SU-DHL-6 (cell line): ENCODE measurements around the gene ZNF747.
"Not testable (repeated sequence)": the region's sequence is repeated elsewhere in the genome, so short reads cannot be mapped to it uniquely, and the experiment has no call there.

Source experiments
- H2AFZ ChIP-seq: fragments of 200-600 bp; sonication (generic); 2 replicates; pipeline ENCODE4 v1.6.1; 2014; ENCODE audit warnings: low read depth, mild to moderate bottlenecking, moderate library complexity, mixed read lengths, antibody characterized with exemption, low read length; ENCODE audit not compliant: severe bottlenecking
- H3F3A ChIP-seq: fragments of 200-600 bp; shearing (Covaris generic); 2 replicates; pipeline ENCODE4 v1.6.0; 2016; ENCODE audit warnings: antibody characterized with exemption, mild to moderate bottlenecking; ENCODE audit not compliant: insufficient read depth
- H3K27ac ChIP-seq: fragments of 200-600 bp; sonication (generic); 2 replicates; pipeline ENCODE4 v1.5.1; 2016; ENCODE audit warnings: low read depth, mild to moderate bottlenecking, low read length, moderate library complexity, mixed read lengths
- H3K27me3 ChIP-seq: fragments of 200-600 bp; sonication (generic), shearing (Covaris generic); 2 replicates; pipeline ENCODE4 v1.6.0; 2014; ENCODE audit warnings: mild to moderate bottlenecking, low read length
- H3K36me3 ChIP-seq: fragments of 200-600 bp; sonication (generic); 2 replicates; pipeline ENCODE4 v1.6.1; 2014; ENCODE audit warnings: mild to moderate bottlenecking, low read length, mixed read lengths
- H3K4me2 ChIP-seq: fragments of 300-600, 200-600 bp; shearing (Covaris generic), sonication (generic); 2 replicates; pipeline ENCODE4 v1.6.0; 2014; ENCODE audit warnings: low read length, low read depth, mild to moderate bottlenecking; ENCODE audit not compliant: poor library complexity, severe bottlenecking
- H3K4me3 ChIP-seq: fragments of 200-600 bp; sonication (generic); 2 replicates; pipeline ENCODE4 v1.5.1; 2014; ENCODE audit warnings: antibody characterized with exemption, low read length, mild to moderate bottlenecking, mixed read lengths; ENCODE audit not compliant: insufficient read depth, poor library complexity, severe bottlenecking
- H3K79me2 ChIP-seq: fragments of 200-600 bp; sonication (generic); 2 replicates; pipeline ENCODE4 v1.6.1; 2014; ENCODE audit warnings: mild to moderate bottlenecking, low read length, moderate library complexity; ENCODE audit not compliant: insufficient read depth
- H3K9ac ChIP-seq: fragments of 200-600 bp; sonication (generic); 2 replicates; pipeline ENCODE4 v1.7.0; 2014; ENCODE audit warnings: mild to moderate bottlenecking, low read length
- H3K9me2 ChIP-seq: fragments of 200-600 bp; sonication (generic); replicated peaks from 2 replicates; pipeline ENCODE4 v1.6.1; 2014; ENCODE audit warnings: low read length; ENCODE audit not compliant: insufficient read depth
- H3K9me3 ChIP-seq: fragments of 200-600 bp; sonication (generic); 2 replicates; pipeline ENCODE4 v1.6.1; 2014; ENCODE audit warnings: low read length, mixed read lengths; ENCODE audit not compliant: insufficient read depth
- H4K20me1 ChIP-seq: fragments of 200-600 bp; sonication (generic); 2 replicates; pipeline ENCODE4 v1.6.1; 2014; ENCODE audit warnings: low read depth, mild to moderate bottlenecking, antibody characterized with exemption, low read length, moderate library complexity, mixed read lengths
- CTCF ChIP-seq: fragments of 200-600 bp; sonication (generic); IDR thresholded peaks from one replicate; pipeline ENCODE4 v1.5.1; 2017; ENCODE audit warnings: antibody characterized with exemption, mild to moderate bottlenecking, low read length, moderate library complexity; ENCODE audit not compliant: insufficient read depth, poor library complexity, severe bottlenecking
- EZH2phosphoT487 ChIP-seq: fragments of 200-600 bp; sonication (generic), shearing (Covaris generic); conservative IDR thresholded peaks from 2 replicates; pipeline ENCODE4 v1.6.1; 2018; ENCODE audit warnings: mild to moderate bottlenecking, antibody characterized with exemption, low read length, moderate library complexity, mixed read lengths

ZNF747 gene

GRCh38 chr16:30543067-30543466 is 8.4 kb upstream of the ZNF747 start:
- TF ChIP-seq EZH2phosphoT487 = no peak
- no peaks in the 10 kb centered on the region for H3F3A ChIP-seq
- no peak overlapping the region for H3K4me3 ChIP-seq
- H3K79me2 ChIP-seq = no peaks in the 10 kb centered on the region
- no peak overlapping the region for H3K4me2 ChIP-seq
- H4K20me1 ChIP-seq = no peaks in the 10 kb centered on the region
- H3K9me2 ChIP-seq = no peaks in the 10 kb centered on the region
- H3K9me3 ChIP-seq = no peaks in the 10 kb centered on the region
- no peaks in the 10 kb centered on the region for H3K27me3 ChIP-seq
- no peak overlapping the region for H3K9ac ChIP-seq
- H3K36me3 ChIP-seq = no peaks in the 10 kb centered on the region
- H2AFZ ChIP-seq = no peak overlapping the region
- no peak overlapping the region for H3K27ac ChIP-seq

- Histone ChIP-seq H3K4me3 (no peak overlapping the region), H3F3A (no peaks in the 10 kb centered on the region), H3K27ac (no peak overlapping the region), H4K20me1 (no peaks in the 10 kb centered on the region), H3K9me3 (no peaks in the 10 kb centered on the region), H3K27me3 (no peaks in the 10 kb centered on the region), H3K79me2 (no peaks in the 10 kb centered on the region), H3K4me2 (no peak overlapping the region), H3K36me3 (no peaks in the 10 kb centered on the region), H3K9ac (no peak overlapping the region), H3K9me2 (no peaks in the 10 kb centered on the region), H2AFZ (no peak overlapping the region)
- TF ChIP-seq EZH2phosphoT487 (no peak), CTCF (no peak)
Measured at GRCh38 chr16:30541502-30542329, 7.1 kb upstream of the ZNF747 start.

- H3K4me2 ChIP-seq, H3F3A ChIP-seq, H3K4me3 ChIP-seq, H3K9me2 ChIP-seq, H3K27me3 ChIP-seq, H3K79me2 ChIP-seq, H2AFZ ChIP-seq, H3K9ac ChIP-seq, H3K36me3 ChIP-seq, H3K9me3 ChIP-seq, H4K20me1 ChIP-seq, H3K27ac ChIP-seq: not testable (repeated sequence)
Measured at GRCh38 chr16:30540916-30541464, 6.3 kb upstream of the ZNF747 start.

- H3K36me3 ChIP-seq, H3K9me2 ChIP-seq, H2AFZ ChIP-seq, H3K4me3 ChIP-seq, H3K9ac ChIP-seq, H3K9me3 ChIP-seq, H4K20me1 ChIP-seq, H3K27ac ChIP-seq, H3K27me3 ChIP-seq, H3K79me2 ChIP-seq, H3K4me2 ChIP-seq: not testable (repeated sequence)
- H3F3A ChIP-seq = peaks cover 14% of the 10 kb centered on the region
Measured at GRCh38 chr16:30539986-30540526, 5.4 kb upstream of the ZNF747 start.
